Measurements from ENCODE around the gene MYBPC3. TPM values are rescaled to one million over a fixed set of nuclear protein-coding genes. Genes with fewer than 3 reads are reported as not detected.

MYBPC3 gene
- total RNA-seq = 1.6 TPM

DNA sequence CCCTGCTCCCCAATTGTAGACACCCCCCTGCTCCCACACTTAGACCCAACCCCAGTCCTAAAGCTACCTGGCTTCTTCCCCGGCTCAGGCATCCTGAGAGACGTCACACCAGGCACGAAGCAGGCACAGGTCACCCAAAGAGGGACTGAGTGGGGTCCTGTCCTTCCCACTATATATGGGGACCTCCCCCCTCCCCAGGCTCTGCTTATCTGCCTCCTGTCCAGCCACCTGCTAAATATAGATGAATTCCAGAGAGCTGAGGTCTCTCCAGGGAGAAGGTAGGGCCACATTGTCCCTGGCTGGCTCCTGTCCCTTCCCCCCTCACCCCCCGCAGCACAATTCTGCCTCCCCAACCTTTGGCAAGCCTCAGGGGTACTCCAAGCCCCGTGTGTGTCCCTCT lies at the start of gene MYBPC3:
Gene MYBPC3, minus strand, starts transcription at position 147 of the 400 bp plus-strand sequence. Its CDS starts 55 bp downstream, at position 92.
- Histone ChIP-seq H3K36me3 (ENCODE audit: control insufficient read depth in 3 of 3, insufficient read depth in 3 of 3, low read length in 3 of 3) (peaks cover 0 to 12% (median 3%) of the 10 kb centered on the region in 3 donors), H3K27ac (ENCODE audit: low read depth, low read length) (no peak within 1 kb of the TSS), H3K9me3 (ENCODE audit: control insufficient read depth in 3 of 3, low read length in 3 of 3) (no peaks in the 10 kb centered on the region), H3K27me3 (ENCODE audit: control insufficient read depth in 3 of 3, insufficient read depth in 3 of 3, low read length in 3 of 3) (no peaks in the 10 kb centered on the region), H3K9ac (ENCODE audit: low read depth in 1 of 3, low read length in 3 of 3) (peak within 1 kb of the TSS in 1 of 3 donors; percentile 33), H3K4me3 (ENCODE audit: low read length in 3 of 3) (no peak within 1 kb of the TSS), H3K4me1 (ENCODE audit: control insufficient read depth in 3 of 3, insufficient read depth in 3 of 3, low read length in 3 of 3) (peaks cover 9 to 22% (median 10%) of the 10 kb centered on the region in 3 donors)

DNA sequence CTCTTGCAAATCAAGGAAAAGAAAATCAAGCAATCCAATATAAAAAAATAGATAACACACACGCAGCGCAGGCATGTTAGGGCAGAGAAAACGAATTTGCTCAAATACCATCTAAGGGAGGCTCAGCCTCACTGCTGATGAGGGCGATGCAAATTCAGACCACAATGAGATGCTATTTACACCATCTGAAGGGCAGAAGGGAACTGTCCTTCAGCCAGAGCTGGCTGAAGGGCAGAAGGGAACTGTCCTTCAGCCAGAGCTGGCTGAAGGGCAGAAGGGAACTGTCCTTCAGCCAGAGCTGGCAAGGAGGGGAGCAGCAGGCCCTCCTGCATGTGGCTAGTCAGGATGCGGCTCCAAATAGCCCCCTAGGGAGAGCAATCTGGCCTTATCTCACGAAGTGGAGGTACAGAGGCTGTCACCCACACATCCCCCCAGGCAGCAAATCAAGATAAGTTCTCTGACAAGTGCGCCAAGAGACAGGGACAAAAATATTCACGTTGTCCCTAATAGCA lies 48.3 kb upstream of the MYBPC3 start:
- H3K9ac ChIP-seq (ENCODE audit: low read depth in 1 of 3, low read length in 3 of 3) = peak overlapping the region; percentile 59 to 70 (median 68)
- H3K27ac ChIP-seq (ENCODE audit: low read depth, low read length) = no peak overlapping the region
- no peaks in the 10 kb centered on the region for H3K9me3 ChIP-seq (ENCODE audit: control insufficient read depth in 3 of 3, low read length in 3 of 3)
- peak overlapping the region; percentile 48 to 67 (median 49) for H3K4me3 ChIP-seq (ENCODE audit: low read length in 3 of 3)
- no peaks in the 10 kb centered on the region for H3K27me3 ChIP-seq (ENCODE audit: control insufficient read depth in 3 of 3, insufficient read depth in 3 of 3, low read length in 3 of 3)
- peaks cover 7 to 19% (median 12%) of the 10 kb centered on the region in 3 donors for H3K4me1 ChIP-seq (ENCODE audit: control insufficient read depth in 3 of 3, insufficient read depth in 3 of 3, low read length in 3 of 3)
- H3K36me3 ChIP-seq (ENCODE audit: control insufficient read depth in 3 of 3, insufficient read depth in 3 of 3, low read length in 3 of 3) = no peaks in the 10 kb centered on the region

DNA sequence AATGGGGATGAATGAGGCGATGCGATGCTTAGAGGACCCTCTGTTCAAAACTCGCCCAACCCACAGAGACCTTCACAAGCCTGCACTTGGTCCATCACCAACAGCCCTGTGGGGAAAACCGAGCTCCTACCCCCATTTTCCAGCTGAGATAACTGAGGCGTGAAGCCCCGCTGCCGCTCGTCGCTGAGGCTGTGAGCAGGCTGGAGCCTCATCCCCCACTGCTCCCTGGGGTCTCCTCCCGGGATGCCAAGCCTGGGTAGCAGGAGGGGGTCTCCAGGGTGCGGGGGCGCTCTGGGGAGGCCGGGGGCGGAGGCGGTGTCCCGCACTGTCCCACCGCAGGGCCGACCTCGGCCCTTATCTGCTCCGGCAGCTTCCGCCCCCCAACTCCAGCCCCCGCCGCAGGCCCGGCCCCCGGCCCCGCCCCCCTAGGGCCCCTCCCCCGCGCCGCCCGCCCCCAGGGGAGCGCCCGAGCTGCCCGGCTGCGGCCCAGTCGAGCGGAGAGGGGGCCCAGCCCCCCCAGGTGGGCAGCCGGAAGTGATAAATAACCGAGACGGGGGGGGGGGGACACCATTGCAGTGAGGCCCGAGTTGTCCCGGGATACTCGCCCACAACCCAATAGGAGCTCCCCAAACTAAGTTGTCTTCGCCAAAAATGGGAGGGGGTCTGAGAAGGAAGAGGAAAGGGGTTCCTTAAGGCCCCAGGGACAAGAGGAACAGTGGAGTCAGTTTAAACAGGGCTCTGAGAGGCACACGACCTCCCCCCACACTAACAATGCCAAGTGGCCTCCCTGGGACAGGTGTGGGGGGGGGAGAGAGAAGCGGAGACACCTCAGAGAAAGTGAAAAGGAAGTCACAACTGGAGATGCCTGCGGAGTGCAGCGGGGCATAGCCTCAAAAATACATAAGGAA lies 47.6 kb upstream of the MYBPC3 start:
- H3K27ac ChIP-seq (ENCODE audit: low read depth, low read length) = no peak overlapping the region
- no peaks in the 10 kb centered on the region for H3K9me3 ChIP-seq (ENCODE audit: control insufficient read depth in 3 of 3, low read length in 3 of 3)
- H3K9ac ChIP-seq (ENCODE audit: low read depth in 1 of 3, low read length in 3 of 3) = peak overlapping the region; percentile 59 to 74 (median 70)
- H3K36me3 ChIP-seq (ENCODE audit: control insufficient read depth in 3 of 3, insufficient read depth in 3 of 3, low read length in 3 of 3) = no peaks in the 10 kb centered on the region
- H3K4me1 ChIP-seq (ENCODE audit: control insufficient read depth in 3 of 3, insufficient read depth in 3 of 3, low read length in 3 of 3) = peaks cover 8 to 24% (median 14%) of the 10 kb centered on the region in 3 donors
- peak overlapping the region; percentile 54 to 67 (median 59) for H3K4me3 ChIP-seq (ENCODE audit: low read length in 3 of 3)
- H3K27me3 ChIP-seq (ENCODE audit: control insufficient read depth in 3 of 3, insufficient read depth in 3 of 3, low read length in 3 of 3) = no peaks in the 10 kb centered on the region

DNA sequence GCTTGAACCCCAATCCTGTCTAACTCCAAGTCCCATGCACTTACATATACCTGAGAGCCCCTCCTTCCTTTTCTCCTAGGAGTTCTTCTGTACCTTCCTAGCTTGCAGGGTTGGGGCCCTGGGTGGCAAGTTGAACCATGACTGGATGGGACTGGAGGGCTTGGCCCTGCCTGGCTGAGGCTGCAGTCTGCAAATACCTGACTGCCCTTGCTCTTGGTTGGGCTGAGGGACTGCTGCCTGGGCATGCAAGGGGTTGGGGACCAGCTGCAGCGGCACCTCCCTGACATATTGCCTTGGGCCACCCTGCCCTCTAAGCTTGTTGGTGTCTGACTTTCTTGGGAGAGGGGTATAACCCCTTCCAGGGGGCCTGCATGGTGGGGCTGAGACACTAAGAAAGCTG lies 46.0 kb upstream of the MYBPC3 start:
- H3K4me3 ChIP-seq (ENCODE audit: low read length in 3 of 3) = no peak overlapping the region
- peaks cover 21 to 35% (median 24%) of the 10 kb centered on the region in 3 donors for H3K4me1 ChIP-seq (ENCODE audit: control insufficient read depth in 3 of 3, insufficient read depth in 3 of 3, low read length in 3 of 3)
- H3K9me3 ChIP-seq (ENCODE audit: control insufficient read depth in 3 of 3, low read length in 3 of 3) = no peaks in the 10 kb centered on the region
- no peak overlapping the region for H3K9ac ChIP-seq (ENCODE audit: low read depth in 1 of 3, low read length in 3 of 3)
- H3K27me3 ChIP-seq (ENCODE audit: control insufficient read depth in 3 of 3, insufficient read depth in 3 of 3, low read length in 3 of 3) = no peaks in the 10 kb centered on the region
- H3K27ac ChIP-seq (ENCODE audit: low read depth, low read length) = no peak overlapping the region
- no peaks in the 10 kb centered on the region for H3K36me3 ChIP-seq (ENCODE audit: control insufficient read depth in 3 of 3, insufficient read depth in 3 of 3, low read length in 3 of 3)

DNA sequence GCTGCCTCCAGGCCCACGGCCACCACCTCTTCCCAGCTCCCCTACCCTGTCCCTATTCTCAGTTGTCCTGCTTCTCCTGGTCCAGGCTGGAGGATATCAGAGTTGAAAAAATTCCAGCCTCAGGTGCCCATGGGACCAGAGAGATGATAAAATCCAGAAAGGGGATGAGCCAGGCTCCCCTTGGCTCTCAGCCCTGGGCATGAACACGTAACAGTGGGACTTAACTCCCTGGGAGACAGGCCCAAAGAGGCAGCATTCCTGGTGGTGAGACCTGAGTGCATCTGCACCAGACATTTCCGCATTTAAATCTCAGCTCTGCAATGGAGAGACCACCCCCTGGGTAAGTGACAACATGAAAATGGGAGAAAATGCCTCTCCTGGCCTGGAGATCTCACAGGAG lies 45.5 kb upstream of the MYBPC3 start:
- Histone ChIP-seq H3K9me3 (ENCODE audit: control insufficient read depth in 3 of 3, low read length in 3 of 3) (no peaks in the 10 kb centered on the region), H3K27me3 (ENCODE audit: control insufficient read depth in 3 of 3, insufficient read depth in 3 of 3, low read length in 3 of 3) (no peaks in the 10 kb centered on the region), H3K9ac (ENCODE audit: low read depth in 1 of 3, low read length in 3 of 3) (no peak overlapping the region), H3K4me1 (ENCODE audit: control insufficient read depth in 3 of 3, insufficient read depth in 3 of 3, low read length in 3 of 3) (peaks cover 26 to 40% (median 29%) of the 10 kb centered on the region in 3 donors), H3K4me3 (ENCODE audit: low read length in 3 of 3) (no peak overlapping the region), H3K36me3 (ENCODE audit: control insufficient read depth in 3 of 3, insufficient read depth in 3 of 3, low read length in 3 of 3) (no peaks in the 10 kb centered on the region), H3K27ac (ENCODE audit: low read depth, low read length) (no peak overlapping the region)

DNA sequence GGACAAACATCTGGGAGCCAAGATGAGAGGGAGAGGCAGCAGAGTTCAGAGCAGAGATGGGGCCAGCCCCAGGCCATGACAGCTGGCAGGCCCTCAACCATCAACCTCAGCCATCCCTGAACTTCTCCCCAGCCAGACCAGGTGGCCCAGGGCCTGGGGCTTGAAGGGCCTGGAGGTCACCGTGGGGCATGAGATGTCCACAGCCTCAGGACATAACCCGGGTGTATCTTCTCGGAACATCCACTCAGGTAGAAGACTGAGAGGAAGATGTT lies 43.5 kb upstream of the MYBPC3 start:
- Histone ChIP-seq H3K36me3 (ENCODE audit: control insufficient read depth in 3 of 3, insufficient read depth in 3 of 3, low read length in 3 of 3) (no peaks in the 10 kb centered on the region), H3K27me3 (ENCODE audit: control insufficient read depth in 3 of 3, insufficient read depth in 3 of 3, low read length in 3 of 3) (no peaks in the 10 kb centered on the region), H3K27ac (ENCODE audit: low read depth, low read length) (peak overlapping the region; percentile 82), H3K4me1 (ENCODE audit: control insufficient read depth in 3 of 3, insufficient read depth in 3 of 3, low read length in 3 of 3) (peaks cover 26 to 52% (median 34%) of the 10 kb centered on the region in 3 donors), H3K9me3 (ENCODE audit: control insufficient read depth in 3 of 3, low read length in 3 of 3) (no peaks in the 10 kb centered on the region), H3K9ac (ENCODE audit: low read depth in 1 of 3, low read length in 3 of 3) (peak overlapping the region in 1 of 3 donors; percentile 45), H3K4me3 (ENCODE audit: low read length in 3 of 3) (no peak overlapping the region)

DNA sequence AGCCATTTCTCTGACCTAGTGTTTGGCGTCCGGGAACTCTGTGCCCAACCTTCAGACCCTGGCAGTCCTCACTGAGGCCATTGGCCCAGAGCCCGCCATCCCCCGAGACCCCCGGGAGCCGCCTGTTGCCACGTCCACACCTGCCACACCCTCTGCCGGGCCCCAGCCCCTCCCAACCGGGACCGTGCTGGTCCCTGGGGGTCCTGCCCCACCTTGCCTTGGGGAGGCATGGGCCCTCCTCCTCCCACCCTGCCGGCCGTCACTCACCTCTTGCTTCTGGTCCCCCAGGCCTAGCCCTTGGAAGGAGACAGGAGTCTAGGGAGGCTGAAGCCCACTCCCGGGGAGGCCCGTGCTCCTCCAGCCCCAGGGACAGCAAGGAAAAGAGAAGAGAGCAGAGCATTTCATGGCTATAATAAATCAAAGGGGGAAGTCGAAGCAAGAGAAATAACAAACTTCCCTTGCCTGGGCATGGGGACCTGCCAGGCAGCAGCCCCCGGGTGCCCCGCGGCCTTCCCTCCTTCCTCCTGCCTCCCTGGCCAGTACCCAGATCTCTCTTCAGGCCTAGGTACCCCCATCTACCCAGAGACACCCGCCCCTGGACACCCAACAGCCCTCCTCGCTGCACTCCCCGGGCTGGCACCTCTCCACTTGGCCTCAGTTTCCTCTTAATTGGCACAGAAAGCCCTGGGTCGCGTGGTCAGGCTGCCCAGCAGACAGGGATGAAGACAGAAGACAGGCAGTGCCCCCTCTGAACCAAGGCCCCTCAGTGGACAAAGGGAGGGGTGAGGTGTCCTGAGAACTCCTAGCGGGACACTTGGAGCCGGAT lies 42.9 kb upstream of the MYBPC3 start:
- Histone ChIP-seq H3K27me3 (ENCODE audit: control insufficient read depth in 3 of 3, insufficient read depth in 3 of 3, low read length in 3 of 3) (no peaks in the 10 kb centered on the region), H3K4me1 (ENCODE audit: control insufficient read depth in 3 of 3, insufficient read depth in 3 of 3, low read length in 3 of 3) (peaks cover 21 to 47% (median 29%) of the 10 kb centered on the region in 3 donors), H3K9me3 (ENCODE audit: control insufficient read depth in 3 of 3, low read length in 3 of 3) (no peaks in the 10 kb centered on the region), H3K27ac (ENCODE audit: low read depth, low read length) (peak overlapping the region; percentile 82), H3K36me3 (ENCODE audit: control insufficient read depth in 3 of 3, insufficient read depth in 3 of 3, low read length in 3 of 3) (no peaks in the 10 kb centered on the region), H3K9ac (ENCODE audit: low read depth in 1 of 3, low read length in 3 of 3) (peak overlapping the region; percentile 20 to 62 (median 56)), H3K4me3 (ENCODE audit: low read length in 3 of 3) (no peak overlapping the region)

DNA sequence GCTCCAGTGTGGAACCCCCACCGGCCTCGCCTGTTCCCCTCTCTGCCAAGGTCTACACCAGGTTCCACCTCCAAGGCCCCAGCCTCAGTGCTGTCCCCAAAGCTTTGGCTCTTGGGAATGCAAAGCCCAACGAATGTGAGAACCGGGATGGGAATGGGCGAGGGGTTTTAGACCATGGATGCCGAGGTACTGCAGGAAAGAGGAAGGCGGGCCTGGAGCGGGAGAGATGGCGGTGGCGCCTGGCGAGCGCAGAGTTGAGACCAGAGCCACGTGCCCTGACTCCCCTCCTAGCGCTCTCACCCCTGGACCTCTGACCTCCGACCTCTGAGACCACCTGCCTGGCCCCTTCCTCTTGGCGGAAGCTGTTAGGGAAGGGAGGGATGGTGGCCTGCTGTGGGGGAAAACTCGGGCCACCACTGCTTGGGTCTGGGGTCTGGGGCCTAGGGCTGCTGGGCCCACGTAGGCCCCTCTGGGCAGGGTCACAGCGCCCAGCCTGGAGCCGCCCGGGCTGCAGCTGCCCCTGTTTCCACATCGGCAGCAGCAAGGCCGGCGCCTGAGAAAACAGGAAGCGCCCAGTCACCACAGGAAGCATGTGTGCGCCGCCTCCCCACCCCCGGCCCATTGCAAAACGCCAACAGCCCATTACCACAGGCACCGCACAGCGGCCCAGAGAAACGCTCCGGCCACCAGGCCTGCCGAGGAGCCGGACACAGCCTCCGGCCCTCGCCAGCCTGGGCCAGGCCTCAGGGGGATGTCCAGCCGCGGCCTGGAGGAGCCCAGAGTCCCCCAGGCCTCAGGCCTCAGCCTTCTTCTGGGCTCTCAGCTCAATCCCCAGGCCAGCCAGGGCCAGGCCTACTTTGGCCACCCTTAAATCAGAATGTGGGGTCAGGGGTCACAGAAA lies 42.1 kb upstream of the MYBPC3 start:
- H3K9me3 ChIP-seq (ENCODE audit: control insufficient read depth in 3 of 3, low read length in 3 of 3) = no peaks in the 10 kb centered on the region
- no peaks in the 10 kb centered on the region for H3K27me3 ChIP-seq (ENCODE audit: control insufficient read depth in 3 of 3, insufficient read depth in 3 of 3, low read length in 3 of 3)
- H3K4me3 ChIP-seq (ENCODE audit: low read length in 3 of 3) = peak overlapping the region in 1 of 3 donors; percentile 36
- peak overlapping the region; percentile 82 for H3K27ac ChIP-seq (ENCODE audit: low read depth, low read length)
- H3K36me3 ChIP-seq (ENCODE audit: control insufficient read depth in 3 of 3, insufficient read depth in 3 of 3, low read length in 3 of 3) = no peaks in the 10 kb centered on the region
- H3K4me1 ChIP-seq (ENCODE audit: control insufficient read depth in 3 of 3, insufficient read depth in 3 of 3, low read length in 3 of 3) = peaks cover 18 to 41% (median 24%) of the 10 kb centered on the region in 3 donors
- peak overlapping the region in 2 of 3 donors; percentile 56 to 62 for H3K9ac ChIP-seq (ENCODE audit: low read depth in 1 of 3, low read length in 3 of 3)

DNA sequence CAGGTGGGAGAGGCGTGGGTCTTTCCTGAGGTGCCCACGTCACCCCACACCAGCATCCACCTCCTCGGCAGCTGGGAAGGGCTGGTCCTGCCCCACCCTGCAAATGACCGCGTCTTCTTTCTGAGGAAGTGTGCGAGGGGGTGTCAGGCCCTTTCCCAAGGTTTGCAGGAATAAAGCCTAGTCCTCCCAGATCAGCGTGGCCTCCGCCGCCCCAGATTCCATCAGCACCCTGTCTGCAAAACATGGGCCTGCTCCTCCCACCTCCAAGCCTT lies 41.5 kb upstream of the MYBPC3 start:
- H3K27me3 ChIP-seq (ENCODE audit: control insufficient read depth in 3 of 3, insufficient read depth in 3 of 3, low read length in 3 of 3) = no peaks in the 10 kb centered on the region
- H3K27ac ChIP-seq (ENCODE audit: low read depth, low read length) = peak overlapping the region; percentile 82
- no peaks in the 10 kb centered on the region for H3K36me3 ChIP-seq (ENCODE audit: control insufficient read depth in 3 of 3, insufficient read depth in 3 of 3, low read length in 3 of 3)
- H3K4me3 ChIP-seq (ENCODE audit: low read length in 3 of 3) = peak overlapping the region in 1 of 3 donors; percentile 36
- H3K9ac ChIP-seq (ENCODE audit: low read depth in 1 of 3, low read length in 3 of 3) = peak overlapping the region; percentile 20 to 54 (median 32)
- peaks cover 18 to 40% (median 24%) of the 10 kb centered on the region in 3 donors for H3K4me1 ChIP-seq (ENCODE audit: control insufficient read depth in 3 of 3, insufficient read depth in 3 of 3, low read length in 3 of 3)
- no peaks in the 10 kb centered on the region for H3K9me3 ChIP-seq (ENCODE audit: control insufficient read depth in 3 of 3, low read length in 3 of 3)

Measured in skeletal muscle tissue (tissue), 4 donors.